ENCODE measurements around the gene AQP10.
"Not testable (repeated sequence)": the region's sequence is repeated elsewhere in the genome, so short reads cannot be mapped to it uniquely, and the experiment has no call there.

AQP10 gene

DNA sequence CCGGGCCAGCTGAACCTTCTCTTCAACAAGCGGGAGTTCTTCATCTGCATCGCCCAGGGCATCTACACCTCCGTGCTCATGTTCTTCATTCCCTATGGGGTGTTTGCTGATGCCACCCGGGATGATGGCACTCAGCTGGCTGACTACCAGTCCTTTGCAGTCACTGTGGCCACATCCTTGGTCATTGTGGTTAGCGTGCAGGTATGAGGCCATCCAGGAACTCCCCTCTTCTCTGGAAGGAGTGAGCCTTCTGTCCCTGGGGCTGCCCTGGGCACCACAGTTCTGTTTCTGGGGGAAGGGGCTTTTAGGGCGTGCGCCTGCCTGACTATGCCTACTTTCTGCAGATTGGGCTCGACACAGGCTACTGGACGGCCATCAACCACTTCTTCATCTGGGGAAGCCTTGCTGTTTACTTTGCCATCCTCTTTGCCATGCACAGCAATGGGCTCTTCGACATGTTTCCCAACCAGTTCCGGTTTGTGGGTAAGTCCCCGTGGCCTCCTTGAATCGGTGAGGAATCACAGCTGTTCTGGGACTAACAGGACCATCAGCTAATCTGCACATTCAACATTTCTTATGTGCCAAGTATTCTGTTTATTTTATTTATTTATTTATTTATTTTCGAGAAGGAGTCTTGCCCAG, 25.5 kb downstream of the AQP10 start:
- DNase-seq: no peak

DNA sequence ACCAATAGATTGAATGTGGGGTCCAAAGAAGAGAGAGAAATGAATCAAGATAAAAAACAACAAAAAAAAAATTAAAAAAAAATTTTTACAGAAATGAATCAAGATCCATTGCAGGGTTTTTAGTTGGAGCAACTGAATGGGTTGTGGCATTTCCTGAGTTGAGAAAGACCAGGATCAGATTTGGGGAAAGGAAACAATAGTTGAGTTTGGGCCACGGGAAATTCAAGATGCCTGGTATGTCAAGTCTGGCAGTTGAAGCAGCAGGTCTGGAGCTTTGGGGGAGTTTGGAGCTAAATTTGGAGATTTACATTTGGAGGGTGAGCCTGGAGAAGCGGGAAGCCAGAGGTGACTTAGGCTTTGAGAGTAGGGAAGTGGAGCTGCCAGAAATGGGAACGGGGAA, 27.1 kb downstream of the AQP10 start:
- DNase-seq: no peak

- no peak for DNase-seq
Observed at GRCh38 chr1:154348429-154349076, 27.7 kb downstream of the AQP10 start.

- no peak for DNase-seq
Observed at GRCh38 chr1:154349121-154349520, 28.2 kb downstream of the AQP10 start.

DNA sequence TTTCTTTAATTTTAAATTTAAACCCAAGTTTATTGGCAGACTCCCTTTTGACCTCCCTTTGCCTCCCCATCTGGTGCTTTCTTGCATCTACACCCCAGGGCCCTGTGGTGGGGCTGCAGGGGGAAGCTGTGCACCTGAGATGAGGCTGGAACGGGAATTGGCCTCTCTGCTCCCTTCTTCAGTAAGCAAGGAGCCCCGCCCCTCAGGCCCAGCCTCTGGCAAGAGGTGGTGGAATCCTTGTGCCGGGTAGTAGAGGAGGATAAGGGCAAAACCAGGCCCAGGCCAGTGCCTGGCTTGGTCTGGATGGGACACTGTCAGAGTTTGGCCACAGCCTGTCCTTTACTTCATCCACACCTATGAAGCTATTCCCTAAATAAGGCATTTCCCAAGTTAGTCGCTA, 29.5 kb downstream of the AQP10 start:
- no peak for DNase-seq

- DNase-seq: no peak
Observed at GRCh38 chr1:154351363-154352068, 30.6 kb downstream of the AQP10 start.

DNA sequence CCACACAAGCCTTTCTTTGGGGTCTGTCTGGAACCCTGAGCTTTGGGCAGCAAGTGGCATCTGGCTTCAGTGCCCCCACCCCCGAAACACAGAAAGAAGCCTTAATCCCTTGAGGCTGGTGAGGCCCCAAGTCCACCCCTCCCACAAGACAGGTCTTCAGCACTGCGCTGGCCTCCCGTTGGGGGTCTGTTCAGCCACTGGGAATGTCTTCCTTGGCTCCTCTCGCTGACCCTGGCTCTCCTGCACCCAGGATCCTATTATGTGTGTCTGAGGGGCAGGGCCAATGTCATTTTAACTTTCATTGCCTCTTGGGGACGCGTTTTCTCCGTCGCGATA, 31.3 kb downstream of the AQP10 start:
- no peak for DNase-seq

- peak; percentile 33 for DNase-seq
Observed at GRCh38 chr1:154352581-154353459, 31.9 kb downstream of the AQP10 start.

DNA sequence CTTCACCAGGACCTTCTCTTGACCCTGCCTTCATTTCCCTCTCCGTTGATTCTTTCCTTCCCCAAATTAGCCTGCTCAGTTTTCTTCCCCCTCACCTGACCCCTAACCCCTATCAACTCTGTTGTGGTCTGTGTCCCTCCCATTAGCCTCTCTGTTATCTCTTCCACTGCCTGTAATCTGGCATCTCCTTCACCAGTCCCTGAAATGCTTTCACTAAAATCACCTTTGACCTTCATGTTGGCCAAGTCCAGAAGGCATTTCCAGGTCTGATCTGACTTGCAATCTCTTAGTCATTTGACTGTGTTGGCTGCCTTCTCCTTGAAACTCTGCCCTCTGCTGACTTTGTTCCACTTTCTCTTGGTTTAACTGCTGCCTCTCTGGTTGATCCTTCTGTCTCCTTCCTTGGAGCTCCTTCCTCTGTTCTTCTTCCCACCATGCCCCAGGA, 32.6 kb downstream of the AQP10 start:
- DNase-seq: peak; percentile 64

- no peak for DNase-seq
Observed at GRCh38 chr1:154353966-154354365, 33.1 kb downstream of the AQP10 start.

- DNase-seq: no peak
Observed at GRCh38 chr1:154358519-154358918, 37.6 kb downstream of the AQP10 start.

GRCh38 chr1:154360288-154360687, 39.4 kb downstream of the AQP10 start:
- no peak for DNase-seq

GRCh38 chr1:154360881-154361280, 40.0 kb downstream of the AQP10 start:
- DNase-seq: not testable (repeated sequence)

- no peak for DNase-seq
Observed at GRCh38 chr1:154361357-154361756, 40.5 kb downstream of the AQP10 start.

DNA sequence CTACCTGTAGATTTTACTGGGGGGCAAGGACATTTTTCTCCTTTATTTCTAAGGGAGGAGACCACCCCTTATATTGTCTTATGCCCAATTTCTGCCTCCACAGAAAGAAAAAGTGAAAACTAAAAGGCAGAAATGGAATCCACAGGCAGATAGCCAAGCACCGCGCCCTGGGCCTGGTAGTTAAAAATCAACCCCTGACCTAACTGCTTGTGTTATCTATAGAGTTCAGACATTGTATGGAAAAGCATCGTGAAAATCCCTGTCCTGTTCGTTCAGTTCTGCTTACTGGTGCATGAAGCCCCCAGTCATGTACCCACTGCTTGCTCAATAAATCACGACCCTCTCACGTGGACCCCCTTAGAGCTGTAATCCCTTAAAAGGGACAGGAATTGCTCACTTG, 50.5 kb downstream of the AQP10 start:
- no peak for DNase-seq

- DNase-seq: not testable (repeated sequence)
Observed at GRCh38 chr1:154373777-154374357, 53.0 kb downstream of the AQP10 start.

Data from activated CD4-positive, alpha-beta T cell treated with anti-CD3 and anti-CD28 coated beads, Interleukin-2, amount 50 U/mL, for 16 hours (primary cell).